Stimulated activated CD8-positive, alpha-beta memory T cell treated with anti-CD3 and anti-CD28 coated beads, Interleukin-7, amount 100 ng/mL, for 4 hours (primary cell): Measurements from ENCODE around the gene GNAZ.

Experiments used
- DNase-seq, 2 donors: peaks; one replicate each; pipeline ENCODE4 v3.0.0-alpha.2; 2020; ENCODE audit warnings: low read depth in 2 of 2

GNAZ gene

GRCh38 chr22:23077627-23078461, 7.5 kb downstream of the GNAZ start:
- no peak for DNase-seq

DNA sequence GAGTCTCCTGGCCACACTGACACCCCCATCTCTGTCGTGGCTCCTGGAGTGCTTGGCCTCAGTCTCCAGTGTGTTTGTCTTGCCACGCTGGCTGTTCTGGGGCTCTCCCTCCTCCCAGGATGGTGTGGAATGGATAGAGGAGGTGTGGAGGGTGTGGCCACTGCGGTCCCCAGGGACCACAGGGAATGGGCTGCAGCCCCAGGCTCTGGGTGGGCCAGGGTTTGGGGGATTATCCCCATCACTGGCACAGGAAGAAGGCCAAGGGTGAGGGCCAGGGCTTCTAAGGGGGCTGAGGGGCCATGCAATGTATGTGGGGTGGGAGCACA, 8.1 kb downstream of the GNAZ start:
- DNase-seq, result no peak

GRCh38 chr22:23079240-23079768, 9.0 kb downstream of the GNAZ start:
- no peak for DNase-seq

DNA sequence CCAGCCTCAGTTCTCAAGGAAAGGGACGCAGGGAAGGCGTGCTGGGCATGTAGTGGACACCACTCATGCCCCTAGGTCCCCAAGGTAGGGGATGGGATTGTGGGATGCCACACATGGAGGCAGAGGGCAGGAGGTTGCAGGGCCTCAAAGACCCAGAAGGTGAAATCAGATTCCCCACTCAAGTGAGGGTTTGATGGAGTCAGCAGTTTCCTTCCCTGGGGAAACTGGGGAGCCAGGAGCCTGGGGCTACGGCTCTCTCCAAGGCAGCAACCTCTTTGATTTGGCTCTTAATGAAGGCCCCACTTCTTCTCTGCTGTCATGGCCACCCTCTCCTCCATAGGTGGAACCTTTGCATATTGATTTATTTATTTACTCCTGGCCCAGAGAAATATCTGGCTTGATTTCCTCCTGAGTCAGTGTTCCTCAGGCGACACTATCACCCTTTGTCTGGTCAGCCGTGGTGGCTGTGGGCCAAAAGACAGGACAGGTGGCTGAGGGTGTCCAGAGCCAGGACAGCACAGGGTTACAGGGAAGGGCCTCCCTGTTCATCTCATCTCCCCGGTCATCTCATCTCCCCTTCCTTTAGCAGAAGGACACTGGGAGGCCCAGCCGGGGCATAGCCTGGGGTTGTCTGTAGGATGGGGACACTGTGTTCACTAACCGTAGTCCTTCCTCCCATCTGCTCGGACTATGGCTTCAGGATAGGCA, 9.6 kb downstream of the GNAZ start:
- DNase-seq, result no peak

DNA sequence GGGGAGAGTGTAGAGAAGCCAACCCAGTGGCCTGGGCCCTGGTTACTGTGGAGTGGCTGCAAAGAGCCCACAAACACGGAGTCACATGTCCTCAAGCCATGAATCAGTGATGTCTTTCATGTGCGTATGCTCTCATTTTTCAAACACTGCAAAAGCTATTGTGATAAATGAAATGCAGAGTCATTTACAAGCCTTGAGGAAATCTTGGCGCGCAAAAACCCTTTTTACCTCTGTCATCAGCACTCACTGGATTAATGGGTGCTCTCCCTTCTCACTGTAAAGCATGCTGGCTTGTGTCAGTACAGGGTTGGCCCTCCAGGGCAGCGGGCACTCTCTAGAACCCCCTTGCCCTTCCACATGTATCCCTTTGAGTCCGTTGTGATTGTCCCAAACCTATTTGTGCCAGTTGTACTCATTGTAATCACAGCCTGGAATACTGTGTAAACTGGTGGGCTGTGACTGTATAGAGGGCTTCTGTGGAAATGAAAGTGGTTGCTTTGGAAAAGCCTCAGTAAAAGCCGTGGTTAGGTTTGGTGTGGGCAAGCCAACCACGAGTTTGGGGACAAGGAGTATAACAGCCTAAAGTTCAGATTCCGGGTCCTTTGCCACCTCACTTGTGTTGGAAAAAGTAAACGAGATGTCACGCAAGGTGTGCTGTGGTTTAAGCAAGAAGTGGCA, 10.4 kb downstream of the GNAZ start:
- no peak for DNase-seq

GRCh38 chr22:23082534-23083314, 12.4 kb downstream of the GNAZ start:
- DNase-seq, result no peak

- no peak for DNase-seq
Observed at GRCh38 chr22:23083315-23084021, 13.1 kb downstream of the GNAZ start.

GRCh38 chr22:23084453-23085350, 14.4 kb downstream of the GNAZ start:
- DNase-seq, result no peak

DNA sequence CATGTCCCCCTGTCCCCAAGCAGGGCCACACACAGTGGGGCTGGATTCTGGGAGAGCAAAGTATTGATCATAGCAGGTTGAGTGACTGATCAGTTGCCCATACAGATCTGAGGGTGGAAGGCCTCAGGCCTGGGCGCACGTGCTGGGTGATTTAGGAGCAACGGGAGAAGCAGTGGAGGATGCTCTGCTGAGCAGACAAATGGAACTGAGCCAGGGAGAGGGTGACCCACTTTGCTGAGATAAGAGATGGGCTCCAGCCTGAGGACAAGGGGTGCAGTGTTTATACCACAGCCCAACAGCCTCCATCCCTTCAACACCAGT, 15.0 kb downstream of the GNAZ start:
- no peak for DNase-seq

DNA sequence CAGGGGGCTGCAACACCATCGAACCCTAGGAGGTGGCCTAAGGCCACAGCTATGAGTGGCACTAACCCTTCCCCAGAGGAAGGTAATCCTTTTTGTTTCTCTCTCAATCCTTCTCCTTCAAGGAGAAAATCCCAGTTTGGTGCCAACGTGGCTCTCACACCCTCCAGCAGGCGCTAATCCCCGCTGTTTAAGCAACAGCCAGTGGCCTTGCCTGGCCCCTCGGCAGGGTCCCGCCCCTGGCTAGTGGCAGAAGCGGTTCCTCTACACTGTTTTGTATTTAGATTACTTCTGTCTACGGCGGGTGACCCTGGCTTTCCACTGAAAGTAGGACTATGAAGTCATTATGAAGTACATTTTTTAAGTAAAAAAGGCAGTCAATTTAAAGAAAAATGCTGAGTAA, 15.5 kb downstream of the GNAZ start:
- no peak for DNase-seq

- no peak for DNase-seq
Observed at GRCh38 chr22:23086263-23086662, 15.9 kb downstream of the GNAZ start.

DNA sequence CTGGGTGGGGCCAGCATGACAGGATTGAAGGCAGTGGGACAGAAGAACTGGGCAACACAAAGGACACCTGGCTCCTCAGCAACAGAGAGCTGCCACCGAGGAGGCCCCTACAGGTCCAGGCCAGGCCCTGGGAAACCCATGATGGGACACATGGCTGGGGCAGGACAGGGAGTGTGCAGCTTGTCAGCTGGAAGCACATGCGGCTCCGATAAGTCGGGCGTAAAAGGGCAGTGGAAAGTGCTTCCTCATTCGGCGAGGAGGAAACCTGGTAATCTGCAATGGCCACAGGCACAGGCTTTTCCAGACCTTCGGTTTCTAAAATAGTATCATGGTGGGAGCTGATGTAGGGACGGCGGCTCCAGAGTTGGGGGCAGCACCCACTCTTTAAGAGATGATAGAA, 16.5 kb downstream of the GNAZ start:
- no peak for DNase-seq

GRCh38 chr22:23088199-23088604, 17.9 kb downstream of the GNAZ start:
- no peak for DNase-seq

- DNase-seq, result no peak
Observed at GRCh38 chr22:23089010-23089409, 18.7 kb downstream of the GNAZ start.

GRCh38 chr22:23089633-23090456, 19.5 kb downstream of the GNAZ start:
- DNase-seq, result no peak

DNA sequence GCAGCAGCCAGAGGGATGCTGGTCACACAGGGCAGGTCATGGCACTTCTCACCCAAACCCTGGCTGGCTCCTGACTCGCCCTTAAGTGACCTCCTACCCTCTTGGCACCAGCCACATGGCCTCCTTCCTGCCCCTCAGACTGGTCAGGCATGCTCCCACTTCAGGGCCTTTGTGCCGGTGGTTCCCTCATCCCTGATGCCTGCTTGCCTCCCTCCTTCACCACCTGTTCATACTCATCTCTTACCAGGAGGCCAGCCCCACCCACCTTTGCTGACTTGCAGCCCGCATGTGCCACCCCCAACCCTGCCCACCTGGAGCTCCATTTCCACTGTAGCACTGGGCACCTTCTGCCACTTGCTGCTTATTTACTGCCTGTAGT, 20.1 kb downstream of the GNAZ start:
- DNase-seq, result no peak

- DNase-seq, result no peak
Observed at GRCh38 chr22:23091760-23092159, 21.4 kb downstream of the GNAZ start.

DNA sequence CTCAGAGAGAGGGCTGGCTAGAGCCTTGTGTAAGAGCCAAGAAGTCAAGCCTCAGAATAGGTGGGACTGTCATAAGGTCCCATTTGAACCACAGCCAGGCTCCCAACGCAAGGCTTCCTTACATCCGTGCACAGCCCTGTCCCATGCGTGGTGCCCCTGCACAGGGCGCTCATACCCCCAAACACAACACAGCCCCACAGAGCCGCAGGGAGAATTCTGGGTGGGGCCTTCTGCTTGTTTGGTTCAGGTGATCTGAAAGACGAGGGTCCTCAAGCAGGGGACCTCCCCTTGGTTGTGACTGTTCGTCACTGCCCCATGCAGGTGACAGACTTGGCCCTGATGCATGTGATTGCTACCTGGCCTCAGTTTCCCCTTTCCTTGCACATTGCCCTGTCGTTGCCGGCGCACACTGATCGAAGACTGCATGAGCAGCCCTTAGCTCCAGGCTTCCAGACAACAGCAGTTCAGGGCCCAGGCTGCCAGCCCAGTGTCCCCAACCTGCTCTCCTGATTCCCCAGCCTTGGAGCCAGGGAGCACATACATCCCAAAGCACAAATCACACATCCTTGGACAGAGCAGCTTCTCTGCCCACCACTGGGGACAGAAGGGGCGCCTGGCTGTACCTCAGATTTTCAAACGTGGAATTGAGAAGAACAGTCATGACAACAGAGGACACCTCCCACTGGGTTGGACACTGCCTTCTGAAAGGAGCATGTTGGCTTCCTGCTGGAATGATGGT, 22.1 kb downstream of the GNAZ start:
- no peak for DNase-seq
